Neural cell (in vitro differentiated cells): Measurements from ENCODE around the gene STC2. TPM values are rescaled to one million over a fixed set of nuclear protein-coding genes. Genes with fewer than 3 reads are reported as not detected.

Experiments used
- H2AFZ ChIP-seq: fragments of 200-600, 300-800 bp; sonication (generic), shearing (Covaris generic); 2 replicates; pipeline ENCODE4 v1.6.0; 2014; ENCODE audit warnings: low read depth, mild to moderate bottlenecking, antibody characterized with exemption, low read length, moderate library complexity
- H3F3A ChIP-seq: fragments of 200-600 bp; shearing (Covaris generic); 2 replicates; pipeline ENCODE4 v1.6.1; 2016; ENCODE audit warnings: mild to moderate bottlenecking, moderate library complexity, mixed read lengths, antibody characterized with exemption, low read length; ENCODE audit not compliant: insufficient read depth, poor library complexity, severe bottlenecking
- H3K27ac ChIP-seq: fragments of 200-600, 300-800 bp; sonication (generic), shearing (Covaris generic); 2 replicates; pipeline ENCODE4 v1.5.1; 2014; ENCODE audit warnings: mild to moderate bottlenecking, low read length, moderate library complexity
- H3K27me3 ChIP-seq: fragments of 300-800, 200-600 bp; sonication (generic), shearing (Covaris generic); 2 replicates; pipeline ENCODE4 v1.6.0; 2014; ENCODE audit warnings: mild to moderate bottlenecking, low read depth, low read length, moderate library complexity; ENCODE audit not compliant: insufficient read depth
- H3K36me3 ChIP-seq: fragments of 300-800, 200-600 bp; sonication (generic), shearing (Covaris generic); 2 replicates; pipeline ENCODE4 v1.5.1; 2014; ENCODE audit warnings: mild to moderate bottlenecking, antibody characterized with exemption, low read length, moderate library complexity; ENCODE audit not compliant: insufficient read depth
- H3K4me2 ChIP-seq: fragments of 300-800, 200-600 bp; sonication (generic), shearing (Covaris generic); 2 replicates; pipeline ENCODE4 v1.6.0; 2014; ENCODE audit warnings: mild to moderate bottlenecking, low read length
- H3K4me3 ChIP-seq: fragments of 300-800, 200-600 bp; sonication (generic), shearing (Covaris generic); 2 replicates; pipeline ENCODE4 v1.5.1; 2014; ENCODE audit warnings: mild to moderate bottlenecking, low read length, moderate library complexity
- H3K79me2 ChIP-seq: fragments of 200-600 bp; shearing (Covaris generic); replicated peaks from 2 replicates; pipeline ENCODE4 v1.6.0; 2014; ENCODE audit warnings: mild to moderate bottlenecking, low read length, moderate library complexity; ENCODE audit not compliant: insufficient read depth
- H3K9ac ChIP-seq: fragments of 300-800, 200-600 bp; sonication (generic), shearing (Covaris generic); 2 replicates; pipeline ENCODE4 v1.6.1; 2016; ENCODE audit warnings: mild to moderate bottlenecking, low read length, mixed read lengths
- H3K9me2 ChIP-seq: fragments of 200-600 bp; shearing (Covaris generic); 2 replicates; pipeline ENCODE4 v1.6.1; 2016; ENCODE audit warnings: mild to moderate bottlenecking, low read length, mixed read lengths; ENCODE audit not compliant: insufficient read depth
- H3K9me3 ChIP-seq: fragments of 200-600, 300-800 bp; sonication (generic), shearing (Covaris generic); 2 replicates; pipeline ENCODE4 v1.6.1; 2016; ENCODE audit warnings: mild to moderate bottlenecking, mixed run types, low read length, moderate library complexity, mixed read lengths
- H4K20me1 ChIP-seq: fragments of 200-600 bp; shearing (Covaris generic); 2 replicates; pipeline ENCODE4 v1.6.1; 2016; ENCODE audit warnings: mild to moderate bottlenecking, mixed run types; ENCODE audit not compliant: insufficient read depth
- EP300 ChIP-seq: fragments of 450-650 bp; conservative IDR thresholded peaks from 2 replicates; pipeline ENCODE4 v1.6.1; 2014; ENCODE audit warnings: antibody characterized with exemption, mild to moderate bottlenecking, moderate library complexity; ENCODE audit not compliant: poor library complexity, severe bottlenecking
- EZH2 ChIP-seq: fragments of 200-600, 300-800 bp; shearing (Covaris generic), sonication (generic); IDR thresholded peaks from 2 replicates; pipeline ENCODE4 v1.6.1; 2014; ENCODE audit warnings: antibody characterized with exemption, low read length, borderline replicate concordance, mild to moderate bottlenecking; ENCODE audit not compliant: insufficient read depth, poor library complexity, severe bottlenecking
- MXI1 ChIP-seq: fragments of 450-650 bp; conservative IDR thresholded peaks from 2 replicates; pipeline ENCODE4 v1.6.1; 2014; ENCODE audit warnings: antibody characterized with exemption, mild to moderate bottlenecking; ENCODE audit not compliant: poor library complexity, severe bottlenecking
- POLR2AphosphoS5 ChIP-seq: IDR thresholded peaks from 2 replicates; pipeline ENCODE4 v1.6.1; 2012
- RAD21 ChIP-seq: fragments of 450-650 bp; conservative IDR thresholded peaks from 2 replicates; pipeline ENCODE4 v1.6.1; 2014; ENCODE audit warnings: antibody characterized with exemption, mild to moderate bottlenecking, moderate library complexity
- SMC3 ChIP-seq: fragments of 450-650 bp; conservative IDR thresholded peaks from 2 replicates; pipeline ENCODE4 v1.6.1; 2014; ENCODE audit warnings: antibody characterized with exemption, mild to moderate bottlenecking, moderate library complexity; ENCODE audit not compliant: poor library complexity
- TAF1 ChIP-seq: IDR thresholded peaks from 2 replicates; pipeline ENCODE4 v1.6.1; 2012; ENCODE audit warnings: low read depth
- polyA plus RNA-seq: library from polyadenylated mRNA; depleted of rRNA; stranded (reverse); fragments of >200 nt; gene quantifications from 2 replicates; pipeline ENCODE4 v1.2.3, GENCODE V29; 2014
- TF ChIP-seq, protein P1 (sequence below): IDR thresholded peaks from 2 replicates; pipeline ENCODE4 v1.6.1; 2012; ENCODE audit warnings: borderline replicate concordance
- TF ChIP-seq, protein P2 (sequence below): fragments of 450-650 bp; IDR thresholded peaks from 2 replicates; pipeline ENCODE4 v1.5.1; 2014; ENCODE audit warnings: antibody characterized with exemption, mild to moderate bottlenecking, moderate library complexity; ENCODE audit not compliant: poor library complexity, severe bottlenecking

Gene STC2
- polyA plus RNA-seq, 1 donor from 2014 or later, result 0.09 TPM

DNA sequence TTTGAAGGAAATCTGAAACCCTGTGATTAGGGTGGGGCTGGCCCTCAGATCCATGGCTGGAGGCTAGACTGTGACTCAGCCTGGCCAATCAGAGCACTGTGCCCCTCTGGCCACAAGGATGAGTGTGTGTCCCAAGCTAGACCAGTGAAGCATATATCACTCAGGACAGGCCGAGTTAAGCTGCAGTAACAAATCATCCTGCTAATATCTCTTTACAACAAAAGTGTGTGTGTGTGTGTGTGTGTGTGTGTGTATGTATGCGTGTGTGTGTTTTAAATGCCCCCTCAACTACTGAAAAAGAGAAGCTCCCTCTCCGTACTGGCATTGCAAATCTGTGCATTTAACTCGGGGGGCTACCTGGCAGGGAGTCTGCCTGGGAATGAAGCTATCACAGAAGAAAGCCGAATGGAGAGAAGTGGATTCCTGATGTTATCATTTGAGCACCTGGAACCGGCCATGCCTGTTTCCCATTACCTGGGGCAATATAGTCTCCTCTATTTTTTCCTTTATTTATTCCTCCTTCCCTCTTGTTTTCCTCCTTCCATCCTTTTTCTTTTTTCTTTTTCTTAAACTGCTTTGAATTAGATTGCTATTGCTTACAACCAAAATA, 25.6 kb downstream of the STC2 start:
- no peak overlapping the region for H3K27ac ChIP-seq
- no peaks in the 10 kb centered on the region for H3K9me2 ChIP-seq
- no peak overlapping the region for H3K4me2 ChIP-seq
- no peaks in the 10 kb centered on the region for H3K79me2 ChIP-seq
- no peaks in the 10 kb centered on the region for H3K36me3 ChIP-seq
- no peak overlapping the region for H3K4me3 ChIP-seq
- H4K20me1 ChIP-seq, result no peaks in the 10 kb centered on the region
- no peaks in the 10 kb centered on the region for H3K9me3 ChIP-seq
- no peaks in the 10 kb centered on the region for H3K27me3 ChIP-seq
- TF ChIP-seq TAF1 (no peak), EP300 (no peak), EZH2 (no peak), MXI1 (no peak), POLR2AphosphoS5 (no peak), SMC3 (no peak), RAD21 (no peak)
- TF ChIP-seq, protein P1, sequence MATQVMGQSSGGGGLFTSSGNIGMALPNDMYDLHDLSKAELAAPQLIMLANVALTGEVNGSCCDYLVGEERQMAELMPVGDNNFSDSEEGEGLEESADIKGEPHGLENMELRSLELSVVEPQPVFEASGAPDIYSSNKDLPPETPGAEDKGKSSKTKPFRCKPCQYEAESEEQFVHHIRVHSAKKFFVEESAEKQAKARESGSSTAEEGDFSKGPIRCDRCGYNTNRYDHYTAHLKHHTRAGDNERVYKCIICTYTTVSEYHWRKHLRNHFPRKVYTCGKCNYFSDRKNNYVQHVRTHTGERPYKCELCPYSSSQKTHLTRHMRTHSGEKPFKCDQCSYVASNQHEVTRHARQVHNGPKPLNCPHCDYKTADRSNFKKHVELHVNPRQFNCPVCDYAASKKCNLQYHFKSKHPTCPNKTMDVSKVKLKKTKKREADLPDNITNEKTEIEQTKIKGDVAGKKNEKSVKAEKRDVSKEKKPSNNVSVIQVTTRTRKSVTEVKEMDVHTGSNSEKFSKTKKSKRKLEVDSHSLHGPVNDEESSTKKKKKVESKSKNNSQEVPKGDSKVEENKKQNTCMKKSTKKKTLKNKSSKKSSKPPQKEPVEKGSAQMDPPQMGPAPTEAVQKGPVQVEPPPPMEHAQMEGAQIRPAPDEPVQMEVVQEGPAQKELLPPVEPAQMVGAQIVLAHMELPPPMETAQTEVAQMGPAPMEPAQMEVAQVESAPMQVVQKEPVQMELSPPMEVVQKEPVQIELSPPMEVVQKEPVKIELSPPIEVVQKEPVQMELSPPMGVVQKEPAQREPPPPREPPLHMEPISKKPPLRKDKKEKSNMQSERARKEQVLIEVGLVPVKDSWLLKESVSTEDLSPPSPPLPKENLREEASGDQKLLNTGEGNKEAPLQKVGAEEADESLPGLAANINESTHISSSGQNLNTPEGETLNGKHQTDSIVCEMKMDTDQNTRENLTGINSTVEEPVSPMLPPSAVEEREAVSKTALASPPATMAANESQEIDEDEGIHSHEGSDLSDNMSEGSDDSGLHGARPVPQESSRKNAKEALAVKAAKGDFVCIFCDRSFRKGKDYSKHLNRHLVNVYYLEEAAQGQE, result no peak
- TF ChIP-seq, protein P2, sequence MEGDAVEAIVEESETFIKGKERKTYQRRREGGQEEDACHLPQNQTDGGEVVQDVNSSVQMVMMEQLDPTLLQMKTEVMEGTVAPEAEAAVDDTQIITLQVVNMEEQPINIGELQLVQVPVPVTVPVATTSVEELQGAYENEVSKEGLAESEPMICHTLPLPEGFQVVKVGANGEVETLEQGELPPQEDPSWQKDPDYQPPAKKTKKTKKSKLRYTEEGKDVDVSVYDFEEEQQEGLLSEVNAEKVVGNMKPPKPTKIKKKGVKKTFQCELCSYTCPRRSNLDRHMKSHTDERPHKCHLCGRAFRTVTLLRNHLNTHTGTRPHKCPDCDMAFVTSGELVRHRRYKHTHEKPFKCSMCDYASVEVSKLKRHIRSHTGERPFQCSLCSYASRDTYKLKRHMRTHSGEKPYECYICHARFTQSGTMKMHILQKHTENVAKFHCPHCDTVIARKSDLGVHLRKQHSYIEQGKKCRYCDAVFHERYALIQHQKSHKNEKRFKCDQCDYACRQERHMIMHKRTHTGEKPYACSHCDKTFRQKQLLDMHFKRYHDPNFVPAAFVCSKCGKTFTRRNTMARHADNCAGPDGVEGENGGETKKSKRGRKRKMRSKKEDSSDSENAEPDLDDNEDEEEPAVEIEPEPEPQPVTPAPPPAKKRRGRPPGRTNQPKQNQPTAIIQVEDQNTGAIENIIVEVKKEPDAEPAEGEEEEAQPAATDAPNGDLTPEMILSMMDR, result no peak
- H3K9ac ChIP-seq, result no peak overlapping the region
- H3F3A ChIP-seq, result no peaks in the 10 kb centered on the region
- H2AFZ ChIP-seq, result no peak overlapping the region

DNA sequence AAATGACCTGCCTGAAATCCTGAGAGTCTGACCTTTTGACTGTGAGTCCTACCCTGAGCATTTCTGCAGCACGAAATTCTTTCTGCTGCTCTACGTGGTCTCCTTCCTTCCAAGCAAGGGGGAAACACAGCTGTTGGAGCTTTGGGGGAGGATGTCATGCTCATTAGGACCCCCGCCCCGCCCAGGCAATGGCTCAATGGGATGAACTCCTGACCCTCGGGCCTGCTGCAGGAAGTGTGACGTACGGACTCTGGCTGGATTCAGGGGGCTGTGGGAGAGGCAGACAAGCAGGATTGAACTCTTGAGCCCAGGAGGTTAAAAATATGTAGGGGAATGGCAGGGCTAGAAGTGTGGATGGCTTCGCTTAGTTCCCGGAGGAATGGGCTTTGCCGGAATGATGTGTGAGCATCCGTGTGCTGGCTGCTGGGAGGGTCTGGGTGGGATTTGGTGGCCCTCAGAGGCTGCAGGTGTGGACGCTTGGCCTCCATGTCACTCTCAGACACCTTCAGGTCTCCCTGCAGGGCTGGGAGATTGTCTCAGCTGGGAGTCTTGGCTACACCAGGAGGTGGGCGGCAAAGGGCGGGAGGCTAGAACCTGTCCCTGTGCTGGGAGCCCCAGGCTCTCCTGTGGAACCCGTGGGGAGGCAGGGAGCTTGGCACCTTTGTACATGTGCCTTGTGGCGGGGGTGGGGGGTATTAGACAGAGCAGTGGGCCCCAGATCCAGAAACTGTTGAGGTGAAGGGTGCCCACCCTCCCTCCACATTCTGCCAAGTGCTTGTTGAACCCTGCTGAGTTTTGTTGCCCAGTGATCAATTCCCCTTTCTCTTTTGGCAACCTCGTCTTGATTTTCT, 26.3 kb downstream of the STC2 start:
- no peaks in the 10 kb centered on the region for H3K27me3 ChIP-seq
- TF ChIP-seq MXI1 (no peak), SMC3 (no peak), EZH2 (no peak), TAF1 (no peak)
- TF ChIP-seq, protein P1, result no peak
- H3F3A ChIP-seq, result no peaks in the 10 kb centered on the region
- H3K4me3 ChIP-seq, result no peak overlapping the region
- H2AFZ ChIP-seq, result no peak overlapping the region
- no peak overlapping the region for H3K27ac ChIP-seq
- no peaks in the 10 kb centered on the region for H3K36me3 ChIP-seq
- no peaks in the 10 kb centered on the region for H3K79me2 ChIP-seq
- H3K9ac ChIP-seq, result no peak overlapping the region
- H3K9me3 ChIP-seq, result no peaks in the 10 kb centered on the region
- H3K4me2 ChIP-seq, result no peak overlapping the region
- H4K20me1 ChIP-seq, result no peaks in the 10 kb centered on the region
- no peaks in the 10 kb centered on the region for H3K9me2 ChIP-seq
